ENCODE results near the gene METTL26. TPM values are rescaled to one million over a fixed set of nuclear protein-coding genes. Genes with fewer than 3 reads are reported as not detected.

METTL26 gene
- polyA plus RNA-seq, 3 donors: 57.1 to 80.9 (median 70.4) TPM

GRCh38 chr16:645852-646678, 10.0 kb upstream of the METTL26 start:
- H3K79me2 ChIP-seq (ENCODE audit: insufficient read depth, low read length): peaks cover 28% of the 10 kb centered on the region
- H4K20me1 ChIP-seq (ENCODE audit: insufficient read depth, low read length): peaks cover 49% of the 10 kb centered on the region
- no peak overlapping the region for H2AFZ ChIP-seq (ENCODE audit: insufficient read depth, low read depth, low read length, poor library complexity, severe bottlenecking)
- no peaks in the 10 kb centered on the region for H3K27me3 ChIP-seq (ENCODE audit: control insufficient read depth in 2 of 2, insufficient read depth in 2 of 2, low read length in 2 of 2)
- intact Hi-C loops (cut with micrococcal nuclease): no loop called here
- H3K4me3 ChIP-seq (replicated peaks in 1 of 3; ENCODE audit: low read depth in 2 of 3, low read length in 3 of 3): no peak overlapping the region
- H3K9ac ChIP-seq (ENCODE audit: insufficient read depth, low read length, poor library complexity, severe bottlenecking): no peak overlapping the region
- H3K27ac ChIP-seq (ENCODE audit: low read depth in 1 of 2, low read length in 2 of 2): no peak overlapping the region
- no peaks in the 10 kb centered on the region for H3K36me3 ChIP-seq (replicated peaks in 1 of 2; ENCODE audit: control insufficient read depth in 1 of 2, insufficient read depth in 2 of 2, low read length in 2 of 2)
- H3K4me1 ChIP-seq (ENCODE audit: control insufficient read depth in 1 of 2, insufficient read depth in 2 of 2, low read length in 2 of 2): peaks cover 39 to 68% of the 10 kb centered on the region in 2 donors
- WGBS (ENCODE audit: insufficient coverage): 92% methylated on average over 26 of the region's 32 CpGs
- no peak overlapping the region for H3K4me3 Mint-ChIP-seq
- H3K36me3 Mint-ChIP-seq: peaks cover 5 to 15% of the 10 kb centered on the region in 2 donors
- no peak for DNase-seq
- no peak for TF ChIP-seq CTCF (IDR thresholded peaks at IDR 0.05)
- H3K4me1 Mint-ChIP-seq: peaks cover 47% of the 10 kb centered on the region
- H3K9me3 Mint-ChIP-seq: peaks cover 0 to 2% (median 0%) of the 10 kb centered on the region in 7 donors
- no peaks in the 10 kb centered on the region for H3K9me3 ChIP-seq (replicated peaks in 1 of 2; ENCODE audit: control insufficient read depth in 1 of 2, insufficient read depth in 1 of 2, low read length in 2 of 2)
- H3K27ac Mint-ChIP-seq: no peak overlapping the region
- peaks cover 0 to 3% (median 0%) of the 10 kb centered on the region in 3 donors for H3K27me3 Mint-ChIP-seq (ENCODE audit: low read depth in 3 of 3)
- H3K4me2 ChIP-seq (replicated peaks; ENCODE audit: extremely low read depth, low read length, poor library complexity, severe bottlenecking): no peak overlapping the region

- H3K27me3 Mint-ChIP-seq (ENCODE audit: low read depth in 3 of 3): no peaks in the 10 kb centered on the region
- 97% methylated on average over 7 of the region's 12 CpGs for WGBS (ENCODE audit: insufficient coverage)
- no peak for DNase-seq
- Histone ChIP-seq H2AFZ (ENCODE audit: insufficient read depth, low read depth, low read length, poor library complexity, severe bottlenecking) (no peak overlapping the region), H3K9me3 (replicated peaks in 1 of 2; ENCODE audit: control insufficient read depth in 1 of 2, insufficient read depth in 1 of 2, low read length in 2 of 2) (no peaks in the 10 kb centered on the region), H3K79me2 (ENCODE audit: insufficient read depth, low read length) (peaks cover 31% of the 10 kb centered on the region), H3K4me1 (ENCODE audit: control insufficient read depth in 1 of 2, insufficient read depth in 2 of 2, low read length in 2 of 2) (peaks cover 41 to 64% of the 10 kb centered on the region in 2 donors), H3K4me2 (replicated peaks; ENCODE audit: extremely low read depth, low read length, poor library complexity, severe bottlenecking) (no peak overlapping the region), H3K27ac (ENCODE audit: low read depth in 1 of 2, low read length in 2 of 2) (no peak overlapping the region), H3K4me3 (replicated peaks in 1 of 3; ENCODE audit: low read depth in 2 of 3, low read length in 3 of 3) (no peak overlapping the region), H4K20me1 (ENCODE audit: insufficient read depth, low read length) (peaks cover 49% of the 10 kb centered on the region), H3K27me3 (ENCODE audit: control insufficient read depth in 2 of 2, insufficient read depth in 2 of 2, low read length in 2 of 2) (no peaks in the 10 kb centered on the region), H3K36me3 (replicated peaks in 1 of 2; ENCODE audit: control insufficient read depth in 1 of 2, insufficient read depth in 2 of 2, low read length in 2 of 2) (no peaks in the 10 kb centered on the region), H3K9ac (ENCODE audit: insufficient read depth, low read length, poor library complexity, severe bottlenecking) (no peak overlapping the region)
- H3K36me3 Mint-ChIP-seq: peaks cover 5 to 15% of the 10 kb centered on the region in 2 donors
- no peak for TF ChIP-seq CTCF (IDR thresholded peaks at IDR 0.05)
- H3K9me3 Mint-ChIP-seq: peaks cover 0 to 2% (median 0%) of the 10 kb centered on the region in 7 donors
- intact Hi-C loops (cut with micrococcal nuclease): no loop called here
- no peak overlapping the region for H3K4me3 Mint-ChIP-seq
- H3K4me1 Mint-ChIP-seq: peaks cover 42% of the 10 kb centered on the region
- peak overlapping the region in 1 of 7 donors; percentile 77 for H3K27ac Mint-ChIP-seq
These were observed 8.5 kb upstream of the METTL26 start for GRCh38 chr16:644556-644955.

Measured in CD14-positive monocyte (primary cell).